Measurements from ENCODE around the gene PRM2.

PRM2 gene

DNA sequence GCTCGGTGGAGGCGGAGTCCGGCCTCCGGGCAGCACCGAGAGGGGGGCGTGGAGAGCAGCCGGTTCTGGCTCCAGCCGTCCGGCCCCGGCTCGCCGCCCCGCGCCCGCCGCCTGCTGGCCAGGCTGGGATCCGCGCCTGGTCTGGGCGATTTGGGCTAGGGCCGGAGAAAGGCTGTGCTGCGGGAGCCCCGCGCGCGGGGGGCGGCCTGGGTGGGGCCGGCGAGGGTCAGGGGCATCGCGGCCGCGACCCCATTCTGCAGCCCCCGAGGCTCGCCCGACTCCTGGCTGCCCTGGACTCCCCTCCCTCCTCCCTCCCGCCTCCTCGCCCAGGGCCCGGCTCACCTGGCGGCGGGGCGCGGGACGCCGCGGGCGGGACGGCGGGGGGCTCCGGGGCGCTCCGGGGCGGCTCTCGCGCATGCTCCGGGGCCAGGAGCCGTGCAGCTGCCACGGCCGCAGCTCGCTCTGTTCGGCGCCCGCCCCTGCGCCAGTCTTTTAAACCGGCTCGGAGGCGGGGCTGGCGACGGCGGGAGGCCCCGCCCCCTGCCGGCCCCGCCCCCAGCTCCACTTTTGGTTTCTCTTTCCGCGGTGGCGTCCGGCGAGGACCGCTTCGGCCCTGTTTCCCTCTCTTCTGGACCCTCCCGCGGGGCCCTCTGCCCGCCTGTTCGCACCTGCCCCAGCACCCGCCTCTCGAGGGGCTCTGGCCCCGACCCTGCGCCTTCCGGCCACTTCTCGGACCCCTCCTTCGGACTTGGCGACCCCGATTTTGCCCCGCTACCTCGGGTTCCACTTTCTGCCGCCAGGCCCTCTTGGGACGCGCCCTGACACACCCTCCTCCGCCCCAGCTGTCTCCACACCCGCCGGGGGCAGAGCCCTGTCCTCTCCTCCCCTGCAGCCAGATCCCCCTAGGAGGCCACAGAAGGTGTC is 20.3 kb downstream of the PRM2 start, which contains the start of gene SOCS1:
Gene SOCS1 (minus strand): TSS at position 468 of the 924 bp plus-strand sequence. CDS start 726 bp downstream, outside the sequence.
- Histone ChIP-seq H3K27me3 (ENCODE audit: low read depth, low read length) (peaks cover 12% of the 10 kb centered on the region; the same call in 1 of the 2 replicates), H3K9ac (ENCODE audit: low read length) (peak within 1 kb of the TSS; percentile 94), H3K27ac (ENCODE audit: low read length) (peak within 1 kb of the TSS; percentile 76), H3K4me3 (ENCODE audit: low read length) (peak within 1 kb of the TSS; percentile 97), H3K36me3 (replicated peaks; ENCODE audit: low read depth, low read length) (peaks cover 39% of the 10 kb centered on the region), H3K4me1 (ENCODE audit: low read length) (peaks cover 45% of the 10 kb centered on the region), H3K79me2 (ENCODE audit: low read length) (peaks cover 28% of the 10 kb centered on the region), H3K9me3 (ENCODE audit: insufficient read depth, low read length) (no peaks in the 10 kb centered on the region), H4K20me1 (ENCODE audit: insufficient read depth, low read length) (peaks cover 42% of the 10 kb centered on the region), H3K4me2 (ENCODE audit: low read length) (peak within 1 kb of the TSS; percentile 100), H2AFZ (ENCODE audit: low read depth, low read length) (0 out of 2 replicates have a peak within 1 kb of the TSS, but pooled peaks have one; percentile 75)
- TF ChIP-seq, protein P1, sequence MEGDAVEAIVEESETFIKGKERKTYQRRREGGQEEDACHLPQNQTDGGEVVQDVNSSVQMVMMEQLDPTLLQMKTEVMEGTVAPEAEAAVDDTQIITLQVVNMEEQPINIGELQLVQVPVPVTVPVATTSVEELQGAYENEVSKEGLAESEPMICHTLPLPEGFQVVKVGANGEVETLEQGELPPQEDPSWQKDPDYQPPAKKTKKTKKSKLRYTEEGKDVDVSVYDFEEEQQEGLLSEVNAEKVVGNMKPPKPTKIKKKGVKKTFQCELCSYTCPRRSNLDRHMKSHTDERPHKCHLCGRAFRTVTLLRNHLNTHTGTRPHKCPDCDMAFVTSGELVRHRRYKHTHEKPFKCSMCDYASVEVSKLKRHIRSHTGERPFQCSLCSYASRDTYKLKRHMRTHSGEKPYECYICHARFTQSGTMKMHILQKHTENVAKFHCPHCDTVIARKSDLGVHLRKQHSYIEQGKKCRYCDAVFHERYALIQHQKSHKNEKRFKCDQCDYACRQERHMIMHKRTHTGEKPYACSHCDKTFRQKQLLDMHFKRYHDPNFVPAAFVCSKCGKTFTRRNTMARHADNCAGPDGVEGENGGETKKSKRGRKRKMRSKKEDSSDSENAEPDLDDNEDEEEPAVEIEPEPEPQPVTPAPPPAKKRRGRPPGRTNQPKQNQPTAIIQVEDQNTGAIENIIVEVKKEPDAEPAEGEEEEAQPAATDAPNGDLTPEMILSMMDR (IDR thresholded peaks at IDR 0.05; ENCODE audit: low read depth, low read length), result peak; percentile 65
- no peak for TF ChIP-seq EZH2phosphoT487 (IDR thresholded peaks at IDR 0.05; ENCODE audit: low read depth)

DNA sequence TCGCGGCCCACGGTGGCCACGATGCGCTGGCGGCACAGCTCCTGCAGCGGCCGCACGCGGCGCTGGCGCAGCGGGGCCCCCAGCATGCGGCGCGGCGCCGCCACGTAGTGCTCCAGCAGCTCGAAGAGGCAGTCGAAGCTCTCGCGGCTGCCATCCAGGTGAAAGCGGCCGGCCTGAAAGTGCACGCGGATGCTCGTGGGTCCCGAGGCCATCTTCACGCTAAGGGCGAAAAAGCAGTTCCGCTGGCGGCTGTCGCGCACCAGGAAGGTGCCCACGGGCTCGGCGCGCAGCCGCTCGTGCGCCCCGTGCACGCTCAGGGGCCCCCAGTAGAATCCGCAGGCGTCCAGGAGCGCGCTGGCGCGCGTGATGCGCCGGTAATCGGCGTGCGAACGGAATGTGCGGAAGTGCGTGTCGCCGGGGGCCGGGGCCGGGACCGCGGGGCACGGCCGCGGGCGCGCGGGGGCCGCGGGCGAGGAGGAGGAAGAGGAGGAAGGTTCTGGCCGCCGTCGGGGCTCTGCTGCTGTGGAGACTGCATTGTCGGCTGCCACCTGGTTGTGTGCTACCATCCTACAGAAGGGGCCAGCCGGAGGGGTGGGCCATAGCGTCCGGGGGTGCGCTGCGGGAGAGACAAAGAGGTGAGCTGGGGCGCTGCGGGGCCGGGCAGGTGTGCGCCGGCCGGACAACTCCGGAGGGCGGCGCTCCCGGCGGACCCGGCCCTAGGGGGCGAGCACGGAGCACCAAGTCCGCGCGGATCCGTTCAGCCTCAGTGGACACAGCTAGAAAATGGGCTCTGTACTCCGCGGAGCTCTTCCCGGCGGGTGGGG is 21.2 kb downstream of the PRM2 start:
- Histone ChIP-seq H3K9me3 (ENCODE audit: insufficient read depth, low read length) (no peaks in the 10 kb centered on the region), H2AFZ (ENCODE audit: low read depth, low read length) (no peak overlapping the region), H3K27me3 (ENCODE audit: low read depth, low read length) (peaks cover 7% of the 10 kb centered on the region; the same call in 1 of the 2 replicates), H3K36me3 (replicated peaks; ENCODE audit: low read depth, low read length) (peaks cover 39% of the 10 kb centered on the region), H3K4me2 (ENCODE audit: low read length) (peak overlapping the region; percentile 95), H3K4me3 (ENCODE audit: low read length) (peak overlapping the region; percentile 97), H3K79me2 (ENCODE audit: low read length) (peaks cover 28% of the 10 kb centered on the region), H3K27ac (ENCODE audit: low read length) (peak overlapping the region; percentile 66; the same call in 1 of the 2 replicates), H3K4me1 (ENCODE audit: low read length) (peaks cover 45% of the 10 kb centered on the region), H3K9ac (ENCODE audit: low read length) (peak overlapping the region; percentile 87), H4K20me1 (ENCODE audit: insufficient read depth, low read length) (peaks cover 42% of the 10 kb centered on the region)
- TF ChIP-seq, protein P1 (IDR thresholded peaks at IDR 0.05; ENCODE audit: low read depth, low read length), result no peak
- TF ChIP-seq EZH2phosphoT487 (IDR thresholded peaks at IDR 0.05; ENCODE audit: low read depth), result no peak

DNA sequence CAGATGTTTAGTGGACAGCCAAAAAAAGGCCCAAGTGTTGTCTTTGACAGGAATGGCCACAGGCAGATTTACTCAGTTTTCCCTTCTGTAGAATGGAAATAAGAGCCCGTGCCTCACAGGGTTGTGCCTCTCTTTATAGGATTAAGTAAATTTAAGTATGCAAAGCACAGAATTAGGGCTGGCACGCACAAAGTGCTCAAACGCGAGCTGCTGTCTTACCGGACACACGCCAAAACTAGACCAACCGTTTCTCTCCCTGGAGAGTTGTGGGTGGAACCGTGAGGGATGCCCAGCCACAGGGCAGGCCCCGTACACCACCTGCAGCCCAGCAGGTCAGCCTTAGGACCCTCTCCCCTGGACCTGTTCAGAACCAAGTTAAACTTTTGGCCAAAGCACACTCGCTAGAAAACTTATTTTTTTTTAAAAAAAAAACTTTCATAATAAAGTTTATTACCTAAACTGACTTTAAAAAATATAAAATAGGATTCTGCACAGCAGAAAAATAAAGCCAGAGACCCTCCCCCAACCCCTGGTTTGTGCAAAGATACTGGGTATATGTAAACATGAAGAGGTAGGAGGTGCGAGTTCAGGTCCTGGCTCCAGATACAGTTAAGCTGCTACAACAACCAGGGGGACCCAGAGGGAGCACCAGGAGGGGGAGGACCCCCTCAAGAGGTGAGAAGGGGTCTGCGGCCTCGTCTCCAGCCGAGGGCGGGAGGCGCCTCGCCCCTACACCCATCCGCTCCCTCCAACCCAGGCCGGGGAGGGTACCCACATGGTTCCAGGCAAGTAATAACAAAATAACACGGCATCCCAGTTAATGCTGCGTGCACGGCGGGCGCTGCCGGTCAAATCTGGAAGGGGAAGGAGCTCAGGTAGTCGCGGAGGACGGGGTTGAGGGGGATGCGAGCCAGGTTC is 22.0 kb downstream of the PRM2 start:
- no peak overlapping the region for H2AFZ ChIP-seq (ENCODE audit: low read depth, low read length)
- peaks cover 28% of the 10 kb centered on the region for H3K79me2 ChIP-seq (ENCODE audit: low read length)
- H3K9ac ChIP-seq (ENCODE audit: low read length), result peak overlapping the region; percentile 87

More for the DNA sequence above, 22.0 kb downstream of the PRM2 start:
- Histone ChIP-seq H3K4me3 (ENCODE audit: low read length) (peak overlapping the region; percentile 97), H4K20me1 (ENCODE audit: insufficient read depth, low read length) (peaks cover 42% of the 10 kb centered on the region), H3K27ac (ENCODE audit: low read length) (peak overlapping the region; percentile 6; the same call in 1 of the 2 replicates), H3K9me3 (ENCODE audit: insufficient read depth, low read length) (no peaks in the 10 kb centered on the region), H3K4me1 (ENCODE audit: low read length) (peaks cover 44% of the 10 kb centered on the region), H3K4me2 (ENCODE audit: low read length) (peak overlapping the region; percentile 95), H3K36me3 (replicated peaks; ENCODE audit: low read depth, low read length) (peaks cover 39% of the 10 kb centered on the region), H3K27me3 (ENCODE audit: low read depth, low read length) (peaks cover 4% of the 10 kb centered on the region; the same call in 1 of the 2 replicates)
- TF ChIP-seq EZH2phosphoT487 (IDR thresholded peaks at IDR 0.05; ENCODE audit: low read depth), result no peak
- TF ChIP-seq, protein P1 (IDR thresholded peaks at IDR 0.05; ENCODE audit: low read depth, low read length), result no peak

Measured in OCI-LY3 (cell line).